GM19099 (cell line): ENCODE results near the gene GPR35.
A peak's percentile ranks its signal among the peaks of the same experiment; 100 is the strongest.

Experiments used
- POLR2A ChIP-seq: IDR thresholded peaks from 3 replicates; pipeline ENCODE4 v1.6.1; 2011; ENCODE audit warnings: low read depth; ENCODE audit not compliant: insufficient read length; ENCODE audit errors: extremely low read depth

GPR35 gene

DNA sequence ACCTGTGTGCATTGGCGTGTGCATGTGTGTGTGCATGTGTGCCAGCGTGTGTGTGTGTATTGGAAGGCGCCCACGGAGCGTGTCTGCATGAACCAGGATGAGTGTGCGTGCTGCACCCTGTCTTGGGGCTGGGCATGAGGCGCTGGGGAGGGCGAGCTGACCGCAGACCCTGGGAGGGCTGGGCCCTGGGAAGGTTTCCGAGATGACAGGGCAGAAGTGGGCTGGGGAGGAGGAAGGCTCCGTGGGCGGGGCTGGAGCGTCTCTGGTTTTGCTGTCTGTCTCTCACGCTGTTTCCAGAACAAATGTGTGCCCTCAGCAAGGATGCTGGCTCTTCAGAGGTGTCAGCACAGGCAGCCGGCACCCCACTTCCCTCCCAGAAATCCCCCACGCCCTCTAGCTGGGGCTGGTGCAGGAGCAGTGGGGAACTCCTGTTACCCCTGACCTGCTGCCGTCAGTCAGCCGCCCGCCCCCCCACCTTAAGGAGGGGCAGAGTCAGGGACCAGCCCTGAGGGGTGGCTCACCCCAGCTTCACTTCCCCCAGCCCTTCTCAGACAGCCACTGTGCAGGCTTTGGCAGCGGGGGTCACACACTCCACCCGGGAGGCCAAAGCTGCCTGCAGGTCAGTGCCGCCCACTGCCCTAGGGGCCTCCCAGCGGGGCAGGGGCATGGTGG is at the start of gene GPR35:
TSS of gene GPR35 (plus strand) at position 531 of the 672 bp plus-strand sequence. CDS start 4,473 bp downstream, outside the sequence.
- no peak for TF ChIP-seq POLR2A

DNA sequence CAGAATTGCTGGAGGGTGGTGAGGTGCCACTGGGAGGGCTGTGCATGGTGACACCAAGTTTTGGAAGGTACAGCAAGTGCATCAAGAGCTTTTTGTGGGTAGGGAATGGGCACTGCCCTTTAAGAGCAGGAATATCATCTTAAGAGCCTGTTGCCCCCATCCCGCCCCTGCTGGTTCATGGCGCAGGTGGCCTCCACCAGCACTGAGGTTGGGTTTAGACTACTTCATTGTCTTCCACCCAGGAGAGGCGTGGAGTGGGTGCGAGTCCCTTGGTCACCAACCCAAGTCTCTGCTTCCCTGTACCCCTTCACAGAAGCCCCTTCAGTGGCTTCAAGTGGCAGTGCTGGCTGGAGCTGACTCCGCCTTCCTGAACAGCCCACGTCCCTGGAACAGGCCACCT is 49.2 kb upstream of the GPR35 start:
- no peak for TF ChIP-seq POLR2A

DNA sequence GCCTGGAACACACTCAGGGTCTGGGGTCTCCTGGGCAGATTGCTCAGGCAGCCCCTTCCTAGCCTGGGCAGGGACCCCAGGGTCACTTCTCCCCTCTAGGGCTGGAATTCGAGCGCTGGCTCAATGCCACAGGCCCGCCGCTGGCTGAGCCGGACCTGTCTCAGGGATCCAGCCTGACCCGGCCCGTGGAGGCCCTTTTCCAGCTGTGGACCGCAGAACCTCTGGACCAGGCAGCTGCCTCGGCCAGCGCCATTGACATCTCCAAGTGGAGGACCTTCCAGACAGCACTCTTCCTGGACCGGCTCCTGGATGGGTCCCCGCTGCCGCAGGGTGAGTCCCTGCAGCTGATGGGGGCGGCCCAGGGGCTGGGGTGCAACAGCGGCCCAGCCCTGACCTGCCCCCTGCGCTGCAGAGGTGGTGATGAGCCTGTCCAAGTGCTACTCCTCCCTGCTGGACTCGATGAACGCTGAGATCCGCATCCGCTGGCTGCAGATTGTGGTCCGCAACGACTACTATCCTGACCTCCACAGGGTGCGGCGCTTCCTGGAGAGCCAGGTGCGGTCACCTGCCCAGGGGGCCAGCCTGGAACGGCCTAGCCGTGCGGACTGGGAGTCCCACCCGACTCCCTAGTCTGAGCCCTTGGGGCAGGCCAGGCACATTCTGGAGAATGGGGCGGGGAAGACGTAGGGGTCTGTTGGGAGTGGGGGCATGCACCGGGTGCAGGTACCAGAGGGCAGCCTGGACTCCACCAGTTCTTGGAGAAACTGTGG is 48.7 kb upstream of the GPR35 start:
- TF ChIP-seq POLR2A = no peak

- no peak for TF ChIP-seq POLR2A
These were observed 47.8 kb upstream of the GPR35 start for GRCh38 chr2:240577281-240578109.

- no peak for TF ChIP-seq POLR2A
These were observed 47.2 kb upstream of the GPR35 start for GRCh38 chr2:240578110-240578450.

DNA sequence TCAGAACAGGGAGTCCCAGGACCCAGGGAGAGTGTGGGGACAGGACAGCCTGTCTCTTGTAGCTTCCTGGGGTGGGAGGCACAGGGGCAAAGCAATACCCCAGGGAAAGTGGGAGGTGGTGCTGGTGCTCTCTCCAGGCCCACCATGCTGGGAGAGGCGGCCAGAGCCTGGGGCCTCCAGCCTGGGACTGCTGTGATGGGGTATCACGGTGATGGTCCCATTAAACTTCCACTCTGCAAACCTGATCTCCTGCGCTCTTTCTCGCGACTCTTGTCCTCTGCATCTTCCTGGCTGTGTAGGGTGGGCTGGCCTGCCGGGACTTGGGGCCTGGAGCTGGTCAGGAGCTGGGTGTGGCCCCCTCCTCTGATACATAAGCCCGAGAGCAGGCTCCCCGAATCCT is 46.8 kb upstream of the GPR35 start:
- TF ChIP-seq POLR2A = no peak

DNA sequence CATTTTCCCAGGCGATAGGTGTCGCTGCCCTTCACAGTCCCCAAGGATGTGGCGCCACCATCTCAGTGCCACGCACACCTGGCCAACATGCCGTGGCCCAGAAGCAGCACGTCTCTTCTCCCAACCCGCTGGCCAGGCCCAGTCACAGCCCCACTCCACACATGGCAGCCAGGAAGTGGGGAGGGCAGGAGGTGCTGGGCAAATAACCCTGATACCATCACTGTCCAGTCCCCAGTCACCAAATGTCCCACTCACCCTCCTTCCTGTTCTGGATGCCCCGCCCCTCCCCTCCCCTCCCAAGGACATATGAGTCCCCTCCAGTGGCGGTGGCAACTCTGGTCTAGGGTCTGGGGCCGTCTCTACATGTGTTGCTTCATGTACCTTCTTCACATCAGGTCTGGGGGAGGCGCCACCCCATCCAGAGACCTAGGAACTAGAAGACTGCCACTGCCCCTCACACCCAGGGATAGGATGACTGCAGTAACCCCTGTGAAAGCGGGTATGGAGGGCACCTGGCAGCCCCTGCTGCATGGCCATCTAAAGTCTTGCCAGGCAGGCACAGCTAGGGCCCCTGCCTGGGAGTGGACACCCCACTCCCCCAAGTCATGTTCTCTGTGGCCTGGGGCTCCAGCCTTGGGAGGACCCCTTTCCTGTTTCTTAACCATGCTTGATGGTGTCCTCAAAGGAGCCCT is 46.1 kb upstream of the GPR35 start:
- no peak for TF ChIP-seq POLR2A

- no peak for TF ChIP-seq POLR2A
These were observed 45.3 kb upstream of the GPR35 start for GRCh38 chr2:240579771-240580614.

- no peak for TF ChIP-seq POLR2A
These were observed 43.5 kb upstream of the GPR35 start for GRCh38 chr2:240581811-240582210.

- no peak for TF ChIP-seq POLR2A
These were observed 42.5 kb upstream of the GPR35 start for GRCh38 chr2:240582781-240583180.

GRCh38 chr2:240583774-240584173 is 41.5 kb upstream of the GPR35 start:
- no peak for TF ChIP-seq POLR2A

DNA sequence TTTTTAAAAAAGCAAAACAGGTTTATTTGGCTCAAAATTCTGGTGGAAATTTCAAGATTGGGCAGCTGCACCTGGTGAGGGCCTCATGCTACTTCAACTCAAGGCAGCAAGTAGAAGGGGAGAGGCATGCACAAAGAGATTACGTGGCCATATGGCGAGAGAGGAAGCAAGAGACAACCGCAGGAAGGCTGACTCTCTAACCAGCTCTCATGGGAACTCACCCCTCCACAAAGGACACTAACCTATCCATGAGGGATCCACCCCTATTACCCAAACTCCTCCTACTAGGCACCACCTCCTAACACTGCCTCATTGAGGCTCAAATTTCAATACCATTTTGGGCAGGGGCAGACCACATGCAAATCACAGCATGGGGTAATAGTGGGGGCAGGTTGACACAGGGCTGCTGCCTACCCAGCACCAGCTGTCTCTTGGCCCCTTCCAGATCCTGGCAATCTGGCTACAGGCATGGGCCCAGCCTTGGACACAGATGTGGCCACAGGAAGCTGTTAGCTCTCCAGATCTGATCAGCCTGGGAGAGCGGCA is 40.7 kb upstream of the GPR35 start:
- peak; percentile 61 for TF ChIP-seq POLR2A

- TF ChIP-seq POLR2A = peak; percentile 12
These were observed 40.2 kb upstream of the GPR35 start for GRCh38 chr2:240585101-240585500.

DNA sequence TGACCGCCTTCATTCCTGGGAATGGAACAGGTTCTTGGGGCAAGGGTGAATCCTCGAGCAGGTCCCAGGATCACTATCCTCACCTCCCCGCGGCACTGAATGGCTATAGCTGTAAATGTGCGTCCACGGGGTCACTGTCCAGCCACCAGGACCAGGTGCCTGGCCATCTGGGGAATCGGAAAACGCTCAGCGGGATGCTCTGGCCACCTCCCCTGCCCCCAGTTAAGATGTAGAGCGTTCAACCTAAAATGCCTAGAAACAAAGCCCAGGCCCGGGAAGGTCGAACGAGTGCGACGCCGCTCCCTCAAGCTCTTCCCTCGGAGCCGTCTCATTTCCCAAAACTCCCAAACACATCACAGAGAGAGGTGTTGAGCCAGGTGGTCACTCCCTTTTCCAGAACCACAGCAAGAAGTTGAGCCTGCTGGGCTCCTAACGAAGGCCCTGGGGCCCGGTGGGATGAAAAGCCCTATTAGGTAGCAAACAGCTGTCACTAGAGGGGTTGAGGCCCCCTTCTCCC is 39.5 kb upstream of the GPR35 start:
- TF ChIP-seq POLR2A = no peak
